ENCODE data around the gene HIVEP3.

HIVEP3 gene

DNA sequence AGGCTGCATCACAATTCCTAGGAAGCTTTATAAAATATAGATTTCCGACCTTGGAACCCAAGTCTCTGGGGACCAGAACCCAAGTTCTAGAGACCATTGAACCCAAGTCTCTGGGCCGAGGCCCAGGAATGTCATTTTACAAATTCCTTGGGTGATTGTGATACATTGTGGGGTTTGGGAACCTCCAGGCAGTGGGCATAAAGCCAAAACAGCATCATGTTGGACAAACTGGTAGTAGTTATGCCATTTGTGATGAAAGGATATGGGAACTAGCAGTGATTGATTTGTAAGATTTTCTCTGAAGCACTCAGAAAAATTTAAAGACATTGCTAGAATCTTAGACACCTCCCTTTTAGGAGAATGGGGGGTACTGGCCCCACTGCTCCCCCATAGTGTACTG is 160.2 kb downstream of the HIVEP3 start:
- H3K27me3 ChIP-seq = no peaks in the 10 kb centered on the region
- H3K4me2 ChIP-seq = peak overlapping the region in 3 of 11 experiments; percentile 51 to 73 (median 66); a peak in 5 of 22 replicates
- no peak for TF ChIP-seq Cebpa-rat (IDR thresholded peaks at IDR 0.05)
- H3K27ac ChIP-seq = peak overlapping the region in 2 of 11 experiments; percentile 26 to 57; a peak in 3 of 22 replicates
- peaks cover 0 to 9% (median 0%) of the 10 kb centered on the region in 11 experiments; a peak in 6 of 22 replicates for H3K36me3 ChIP-seq
- no peaks in the 10 kb centered on the region for H4K20me1 ChIP-seq
- no peak overlapping the region; a peak in 1 of 22 replicates for H3K9ac ChIP-seq
- peaks cover 11 to 42% (median 29%) of the 10 kb centered on the region in 11 experiments for H3K9me3 ChIP-seq (replicated peaks in 1 of 11)
- H3K4me1 ChIP-seq = peaks cover 0 to 40% (median 12%) of the 10 kb centered on the region in 10 experiments; a peak in 15 of 20 replicates
- H3K4me3 ChIP-seq = no peak overlapping the region

GRCh38 chr1:41754540-41754939 is 164.2 kb downstream of the HIVEP3 start:
- no peak for TF ChIP-seq Cebpa-rat (IDR thresholded peaks at IDR 0.05)
- H4K20me1 ChIP-seq = no peaks in the 10 kb centered on the region
- H3K4me3 ChIP-seq = no peak overlapping the region
- no peaks in the 10 kb centered on the region for H3K36me3 ChIP-seq
- 0 out of 22 replicates have a peak overlapping the region, but pooled peaks of 1 of the 11 experiments have one; percentile 5 for H3K27ac ChIP-seq
- H3K27me3 ChIP-seq = no peaks in the 10 kb centered on the region
- H3K4me2 ChIP-seq = peak overlapping the region in 5 of 11 experiments; percentile 1 to 93 (median 36); a peak in 8 of 22 replicates
- peaks cover 0 to 8% (median 0%) of the 10 kb centered on the region in 11 experiments; a peak in 2 of 22 replicates for H3K9me3 ChIP-seq (replicated peaks in 1 of 11)
- no peak overlapping the region for H3K9ac ChIP-seq
- peaks cover 38 to 67% (median 47%) of the 10 kb centered on the region in 10 experiments for H3K4me1 ChIP-seq

DNA sequence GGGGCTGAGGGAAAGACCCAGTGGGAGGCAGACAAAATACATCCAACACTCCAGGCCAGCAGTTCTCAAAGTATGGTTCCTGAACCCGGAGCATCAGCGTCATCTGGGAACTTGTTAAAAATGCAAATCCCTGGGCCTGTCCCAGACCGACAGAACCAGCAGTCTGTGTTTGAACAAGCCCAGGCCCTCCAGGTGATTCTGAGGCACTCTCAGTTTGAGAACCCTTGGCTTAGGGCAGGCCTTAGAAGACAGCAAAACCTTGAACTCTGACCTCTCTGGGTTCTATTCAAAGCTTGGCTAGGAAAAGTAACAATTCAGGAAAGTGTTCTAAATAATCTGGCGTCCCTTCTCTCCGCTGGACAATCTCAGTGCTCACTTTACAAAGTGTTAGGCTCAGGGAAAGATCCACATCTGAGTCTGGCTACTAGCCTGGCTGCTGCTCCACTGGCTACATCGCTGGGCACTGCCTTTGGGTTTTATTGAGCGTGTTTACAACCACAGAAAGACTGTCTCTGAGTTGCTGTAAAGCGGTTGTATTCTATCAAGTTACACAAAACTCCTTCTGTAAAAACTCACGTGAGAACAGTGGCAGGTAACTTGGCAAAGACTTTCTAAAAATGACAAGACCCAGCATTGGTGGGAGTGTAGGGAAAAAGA is 166.1 kb downstream of the HIVEP3 start:
- Histone ChIP-seq H3K27ac (peak overlapping the region; percentile 64 to 89 (median 76)), H3K4me2 (peak overlapping the region; percentile 87 to 97 (median 92)), H4K20me1 (no peaks in the 10 kb centered on the region)

GRCh38 chr1:41751804-41752513 is 166.8 kb downstream of the HIVEP3 start:
- Histone ChIP-seq H3K27me3 (no peaks in the 10 kb centered on the region), H3K4me1 (peaks cover 49 to 73% (median 59%) of the 10 kb centered on the region in 10 experiments), H3K4me2 (peak overlapping the region; percentile 87 to 97 (median 92)), H4K20me1 (no peaks in the 10 kb centered on the region), H3K27ac (peak overlapping the region; percentile 68 to 89 (median 77)), H3K4me3 (peak overlapping the region in 4 of 10 experiments; percentile 12 to 46 (median 20); a peak in 5 of 20 replicates), H3K9me3 (replicated peaks in 1 of 11) (no peaks in the 10 kb centered on the region), H3K36me3 (no peaks in the 10 kb centered on the region), H3K9ac (peak overlapping the region; percentile 20 to 68 (median 61); a peak in 18 of 22 replicates)
- TF ChIP-seq Cebpa-rat (IDR thresholded peaks at IDR 0.05) = no peak

More for the DNA sequence above, 166.1 kb downstream of the HIVEP3 start:
- no peaks in the 10 kb centered on the region for H3K9me3 ChIP-seq (replicated peaks in 1 of 11)
- no peaks in the 10 kb centered on the region for H3K36me3 ChIP-seq
- H3K9ac ChIP-seq = peak overlapping the region; percentile 20 to 68 (median 61); a peak in 16 of 22 replicates
- H3K27me3 ChIP-seq = no peaks in the 10 kb centered on the region
- H3K4me1 ChIP-seq = peaks cover 49 to 73% (median 59%) of the 10 kb centered on the region in 10 experiments
- no peak overlapping the region for H3K4me3 ChIP-seq
- no peak for TF ChIP-seq Cebpa-rat (IDR thresholded peaks at IDR 0.05)

DNA sequence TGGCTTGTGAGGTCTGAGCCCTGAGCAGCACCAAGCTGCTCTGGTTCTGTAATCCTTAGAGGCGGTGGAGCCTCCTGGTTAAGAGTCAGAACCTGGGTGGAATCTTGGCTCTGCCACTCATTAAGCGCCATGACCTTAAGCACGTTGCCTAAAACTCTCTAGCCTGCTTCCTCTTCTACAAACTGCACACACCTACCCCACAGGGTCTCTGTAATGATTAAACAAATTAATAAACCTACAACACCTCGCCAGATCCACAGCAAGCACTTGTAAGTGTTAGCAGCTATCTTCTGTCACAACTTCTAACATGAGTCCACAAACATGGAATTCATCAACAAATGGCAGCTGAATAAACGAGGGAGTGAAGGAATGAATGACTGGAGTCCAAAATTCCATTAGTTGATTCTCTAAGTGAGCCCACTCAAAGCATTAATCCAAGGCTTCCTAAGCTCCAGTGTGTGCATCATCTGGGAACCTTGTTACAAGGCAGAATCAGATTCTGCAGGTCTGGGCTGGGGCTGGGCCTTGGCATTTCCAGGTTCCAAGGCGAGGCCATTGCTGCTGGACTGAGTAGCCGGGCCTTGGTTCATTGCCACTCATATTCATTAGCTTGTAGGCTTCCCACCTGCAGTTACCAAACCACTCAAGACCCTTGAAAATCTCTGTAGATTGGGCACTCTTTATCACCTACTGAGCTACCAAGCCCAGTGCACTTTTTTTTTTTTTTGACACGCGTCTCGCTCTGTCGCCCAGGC is 168.6 kb downstream of the HIVEP3 start:
- Histone ChIP-seq H3K27me3 (no peaks in the 10 kb centered on the region), H3K4me3 (no peak overlapping the region), H3K4me1 (peaks cover 49 to 84% (median 61%) of the 10 kb centered on the region in 10 experiments), H3K9me3 (replicated peaks in 1 of 11) (no peaks in the 10 kb centered on the region), H4K20me1 (no peaks in the 10 kb centered on the region), H3K36me3 (no peaks in the 10 kb centered on the region), H3K9ac (no peak overlapping the region), H3K27ac (peak overlapping the region in 9 of 11 experiments; percentile 1 to 89 (median 75); a peak in 15 of 22 replicates), H3K4me2 (peak overlapping the region; percentile 87 to 97 (median 92))
- no peak for TF ChIP-seq Cebpa-rat (IDR thresholded peaks at IDR 0.05)

GRCh38 chr1:41745022-41745421 is 173.7 kb downstream of the HIVEP3 start:
- H3K9ac ChIP-seq = no peak overlapping the region
- peak overlapping the region in 3 of 11 experiments; percentile 10 to 43 (median 30); a peak in 3 of 22 replicates for H3K27ac ChIP-seq
- H4K20me1 ChIP-seq = no peaks in the 10 kb centered on the region

GRCh38 chr1:41743366-41743765 is 175.4 kb downstream of the HIVEP3 start:
- no peaks in the 10 kb centered on the region for H3K27me3 ChIP-seq
- H3K9ac ChIP-seq = no peak overlapping the region
- H3K27ac ChIP-seq = peak overlapping the region in 7 of 11 experiments; percentile 2 to 99 (median 35); a peak in 9 of 22 replicates
- H3K4me1 ChIP-seq = peaks cover 42 to 82% (median 69%) of the 10 kb centered on the region in 10 experiments
- TF ChIP-seq Cebpa-rat (IDR thresholded peaks at IDR 0.05) = no peak
- no peaks in the 10 kb centered on the region for H3K36me3 ChIP-seq
- H3K4me3 ChIP-seq = no peak overlapping the region
- H4K20me1 ChIP-seq = no peaks in the 10 kb centered on the region
- peak overlapping the region in 7 of 11 experiments; percentile 3 to 97 (median 93); a peak in 11 of 22 replicates for H3K4me2 ChIP-seq
- H3K9me3 ChIP-seq (replicated peaks in 1 of 11) = no peaks in the 10 kb centered on the region

More at GRCh38 chr1:41745022-41745421, 173.7 kb downstream of the HIVEP3 start:
- no peak for TF ChIP-seq Cebpa-rat (IDR thresholded peaks at IDR 0.05)
- Histone ChIP-seq H3K36me3 (no peaks in the 10 kb centered on the region), H3K27me3 (no peaks in the 10 kb centered on the region), H3K4me1 (peaks cover 42 to 85% (median 71%) of the 10 kb centered on the region in 10 experiments), H3K4me3 (no peak overlapping the region), H3K9me3 (replicated peaks in 1 of 11) (no peaks in the 10 kb centered on the region), H3K4me2 (peak overlapping the region in 8 of 11 experiments; percentile 11 to 97 (median 36); a peak in 11 of 22 replicates)

GRCh38 chr1:41742219-41742618 is 176.5 kb downstream of the HIVEP3 start:
- H3K4me2 ChIP-seq = peak overlapping the region; percentile 88 to 97 (median 93); a peak in 21 of 22 replicates
- no peaks in the 10 kb centered on the region for H3K27me3 ChIP-seq
- no peaks in the 10 kb centered on the region for H4K20me1 ChIP-seq
- no peaks in the 10 kb centered on the region for H3K36me3 ChIP-seq
- TF ChIP-seq Cebpa-rat (IDR thresholded peaks at IDR 0.05) = no peak
- H3K9me3 ChIP-seq (replicated peaks in 1 of 11) = no peaks in the 10 kb centered on the region
- peak overlapping the region in 10 of 11 experiments; percentile 91 to 100 (median 99); a peak in 19 of 22 replicates for H3K27ac ChIP-seq
- peaks cover 52 to 88% (median 80%) of the 10 kb centered on the region in 10 experiments for H3K4me1 ChIP-seq
- peak overlapping the region in 5 of 11 experiments; percentile 0 to 94 (median 86); a peak in 5 of 22 replicates for H3K9ac ChIP-seq
- H3K4me3 ChIP-seq = no peak overlapping the region
